Measurements from ENCODE around the gene UBR2.
"Not testable (repeated sequence)": the region's sequence is repeated elsewhere in the genome, so short reads cannot be mapped to it uniquely, and the experiment has no call there.

UBR2 gene

GRCh38 chr6:42618686-42619085 is 54.9 kb downstream of the UBR2 start:
- DNase-seq (ENCODE audit: low spot score) = no peak

- no peak for DNase-seq (ENCODE audit: low spot score)
Observed at GRCh38 chr6:42619963-42620362, 56.1 kb downstream of the UBR2 start.

- DNase-seq (ENCODE audit: low spot score) = no peak
Observed at GRCh38 chr6:42624601-42625000, 60.8 kb downstream of the UBR2 start.

GRCh38 chr6:42627044-42627443 is 63.2 kb downstream of the UBR2 start:
- no peak for DNase-seq (ENCODE audit: low spot score)

GRCh38 chr6:42627674-42628073 is 63.8 kb downstream of the UBR2 start:
- no peak for DNase-seq (ENCODE audit: low spot score)

- DNase-seq (ENCODE audit: low spot score) = no peak
Observed at GRCh38 chr6:42628604-42629003, 64.8 kb downstream of the UBR2 start.

- DNase-seq (ENCODE audit: low spot score) = peak; percentile 6
Observed at GRCh38 chr6:42629845-42630244, 66.0 kb downstream of the UBR2 start.

GRCh38 chr6:42637681-42638080 is 73.9 kb downstream of the UBR2 start:
- no peak for DNase-seq (ENCODE audit: low spot score)

GRCh38 chr6:42642794-42643193 is 79.0 kb downstream of the UBR2 start:
- DNase-seq (ENCODE audit: low spot score) = no peak

GRCh38 chr6:42644211-42644610 is 80.4 kb downstream of the UBR2 start:
- no peak for DNase-seq (ENCODE audit: low spot score)

GRCh38 chr6:42652024-42652746 is 88.4 kb downstream of the UBR2 start:
- DNase-seq (ENCODE audit: low spot score) = no peak

- no peak for DNase-seq (ENCODE audit: low spot score)
Observed at GRCh38 chr6:42653851-42654250, 90.0 kb downstream of the UBR2 start.

- DNase-seq (ENCODE audit: low spot score) = no peak
Observed at GRCh38 chr6:42659806-42660205, 96.0 kb downstream of the UBR2 start.

GRCh38 chr6:42661540-42662153 is 97.8 kb downstream of the UBR2 start:
- peak; percentile 88 for DNase-seq (ENCODE audit: low spot score)

- no peak for DNase-seq (ENCODE audit: low spot score)
Observed at GRCh38 chr6:42664718-42665117, 100.9 kb downstream of the UBR2 start.

- DNase-seq (ENCODE audit: low spot score) = not testable (repeated sequence)
Observed at GRCh38 chr6:42674368-42674767, 110.5 kb downstream of the UBR2 start.

GRCh38 chr6:42674780-42675179 is 111.0 kb downstream of the UBR2 start:
- no peak for DNase-seq (ENCODE audit: low spot score)

GRCh38 chr6:42679358-42679757 is 115.5 kb downstream of the UBR2 start:
- no peak for DNase-seq (ENCODE audit: low spot score)

- DNase-seq (ENCODE audit: low spot score) = no peak
Observed at GRCh38 chr6:42688281-42688680, 124.5 kb downstream of the UBR2 start.

GRCh38 chr6:42689371-42689770 is 125.5 kb downstream of the UBR2 start:
- DNase-seq (ENCODE audit: low spot score) = no peak

- no peak for DNase-seq (ENCODE audit: low spot score)
Observed at GRCh38 chr6:42690151-42690702, 126.4 kb downstream of the UBR2 start.

GRCh38 chr6:42690872-42691271 is 127.0 kb downstream of the UBR2 start:
- DNase-seq (ENCODE audit: low spot score) = no peak

- no peak for DNase-seq (ENCODE audit: low spot score)
Observed at GRCh38 chr6:42692137-42692911, 128.5 kb downstream of the UBR2 start.
